BLaER1 treated with 17β-estradiol and CSF1 and Interleukin-3, amounts not matched to agents 10 nM and 100 nM (cell line): ENCODE data around the gene KPNB1.

Experiments used
- H3K27ac ChIP-seq, 11 experiments: shearing (Covaris generic); formaldehyde crosslinking; 2 replicates each; pipeline ENCODE4 v1.8.1; 2022
- H3K27me3 ChIP-seq, 11 experiments: shearing (Covaris generic); formaldehyde crosslinking; 2 replicates each; pipeline ENCODE4 v1.8.1; 2022
- H3K36me3 ChIP-seq, 11 experiments: shearing (Covaris generic); formaldehyde crosslinking; 2 replicates each; pipeline ENCODE4 v1.8.1; 2022
- H3K4me1 ChIP-seq, 10 experiments: shearing (Covaris generic); formaldehyde crosslinking; 2 replicates each; pipeline ENCODE4 v1.8.1; 2022
- H3K4me2 ChIP-seq, 11 experiments: shearing (Covaris generic); formaldehyde crosslinking; 2 replicates each; pipeline ENCODE4 v1.8.1; 2022
- H3K4me3 ChIP-seq, 10 experiments: shearing (Covaris generic); formaldehyde crosslinking; 2 replicates each; pipeline ENCODE4 v1.8.1; 2022
- H3K9ac ChIP-seq, 11 experiments: shearing (Covaris generic); formaldehyde crosslinking; 2 replicates each; pipeline ENCODE4 v1.8.1; 2022
- H3K9me3 ChIP-seq, 11 experiments: shearing (Covaris generic); formaldehyde crosslinking; replicated peaks in 1 of 11; 2 replicates each; pipeline ENCODE4 v1.8.1; 2022
- H4K20me1 ChIP-seq, 11 experiments: shearing (Covaris generic); formaldehyde crosslinking; 2 replicates each; pipeline ENCODE4 v1.8.1; 2022
- Cebpa-rat ChIP-seq, 11 experiments: shearing (Covaris generic); IDR thresholded peaks; 2 replicates each; pipeline ENCODE4 v1.8.1; 2022

The KPNB1 gene

GRCh38 chr17:47649153-47649971 is at the start of gene KPNB1:
KPNB1 (plus strand) TSS chr17:47649919; CDS start chr17:47650245, 326 bp downstream.
- H3K9ac ChIP-seq, result peak within 1 kb of the TSS; percentile 86 to 96 (median 91)
- H3K36me3 ChIP-seq, result peaks cover 31 to 38% (median 36%) of the 10 kb centered on the region in 11 experiments
- TF ChIP-seq Cebpa-rat (IDR thresholded peaks at IDR 0.05), result peak in 6 of 11 experiments; percentile 26 to 85 (median 48); a peak in 5 of 22 replicates

GRCh38 chr17:47603830-47604597 is 45.7 kb upstream of the KPNB1 start:
- peak overlapping the region in 1 of 11 experiments; percentile 29; a peak in 2 of 22 replicates for H3K9ac ChIP-seq
- H3K9me3 ChIP-seq, result no peaks in the 10 kb centered on the region
- H3K4me1 ChIP-seq, result peaks cover 0 to 31% (median 26%) of the 10 kb centered on the region in 10 experiments; a peak in 13 of 20 replicates
- H3K4me3 ChIP-seq, result no peak overlapping the region
- peak overlapping the region in 7 of 11 experiments; percentile 16 to 78 (median 35); a peak in 13 of 22 replicates for H3K4me2 ChIP-seq
- TF ChIP-seq Cebpa-rat (IDR thresholded peaks at IDR 0.05), result no peak
- peaks cover 74 to 99% (median 86%) of the 10 kb centered on the region in 11 experiments for H3K36me3 ChIP-seq
- H3K27me3 ChIP-seq, result no peaks in the 10 kb centered on the region
- peak overlapping the region in 5 of 11 experiments; percentile 2 to 59 (median 34); a peak in 5 of 22 replicates for H3K27ac ChIP-seq
- peaks cover 0 to 11% (median 0%) of the 10 kb centered on the region in 11 experiments; a peak in 3 of 22 replicates for H4K20me1 ChIP-seq

More at GRCh38 chr17:47649153-47649971, at the start of gene KPNB1:
- peaks cover 29 to 38% (median 30%) of the 10 kb centered on the region in 11 experiments for H4K20me1 ChIP-seq
- H3K4me2 ChIP-seq, result peak within 1 kb of the TSS; percentile 79 to 99 (median 92)
- no peaks in the 10 kb centered on the region for H3K27me3 ChIP-seq
- peak within 1 kb of the TSS; percentile 88 to 98 (median 93) for H3K27ac ChIP-seq
- H3K9me3 ChIP-seq, result no peaks in the 10 kb centered on the region
- peaks cover 45 to 81% (median 65%) of the 10 kb centered on the region in 10 experiments for H3K4me1 ChIP-seq
- H3K4me3 ChIP-seq, result peak within 1 kb of the TSS; percentile 67 to 92 (median 78)

- Histone ChIP-seq H3K36me3 (peaks cover 69 to 99% (median 86%) of the 10 kb centered on the region in 11 experiments), H3K27ac (peak overlapping the region in 5 of 11 experiments; percentile 34 to 59 (median 42); a peak in 9 of 22 replicates), H3K27me3 (no peaks in the 10 kb centered on the region), H3K9me3 (no peaks in the 10 kb centered on the region), H3K4me2 (peak overlapping the region in 8 of 11 experiments; percentile 8 to 78 (median 30); a peak in 14 of 22 replicates), H3K4me1 (peaks cover 0 to 31% (median 26%) of the 10 kb centered on the region in 10 experiments; a peak in 13 of 20 replicates), H4K20me1 (peaks cover 0 to 11% (median 0%) of the 10 kb centered on the region in 11 experiments; a peak in 3 of 22 replicates), H3K9ac (peak overlapping the region in 4 of 11 experiments; percentile 11 to 66 (median 46); a peak in 6 of 22 replicates), H3K4me3 (no peak overlapping the region)
- no peak for TF ChIP-seq Cebpa-rat (IDR thresholded peaks at IDR 0.05)
These were observed 45.2 kb upstream of the KPNB1 start for GRCh38 chr17:47604598-47604927.

- H3K27ac ChIP-seq, result peak overlapping the region in 5 of 11 experiments; percentile 34 to 59 (median 42); a peak in 9 of 22 replicates
- peak overlapping the region in 7 of 11 experiments; percentile 16 to 78 (median 35); a peak in 12 of 22 replicates for H3K4me2 ChIP-seq
- H3K4me1 ChIP-seq, result peaks cover 0 to 31% (median 26%) of the 10 kb centered on the region in 10 experiments; a peak in 13 of 20 replicates
- peak overlapping the region in 4 of 11 experiments; percentile 11 to 66 (median 46); a peak in 6 of 22 replicates for H3K9ac ChIP-seq
- no peak overlapping the region for H3K4me3 ChIP-seq
- no peaks in the 10 kb centered on the region for H3K9me3 ChIP-seq
- peaks cover 65 to 97% (median 83%) of the 10 kb centered on the region in 11 experiments for H3K36me3 ChIP-seq
- peaks cover 0 to 11% (median 0%) of the 10 kb centered on the region in 11 experiments; a peak in 3 of 22 replicates for H4K20me1 ChIP-seq
- no peaks in the 10 kb centered on the region for H3K27me3 ChIP-seq
- no peak for TF ChIP-seq Cebpa-rat (IDR thresholded peaks at IDR 0.05)
These were observed 44.7 kb upstream of the KPNB1 start for GRCh38 chr17:47605011-47605410.

- H3K27ac ChIP-seq, result 0 out of 22 replicates have a peak overlapping the region, but pooled peaks of 1 of the 11 experiments have one; percentile 17
- H4K20me1 ChIP-seq, result peaks cover 0 to 11% (median 0%) of the 10 kb centered on the region in 11 experiments; a peak in 3 of 22 replicates
- H3K36me3 ChIP-seq, result peaks cover 53 to 96% (median 71%) of the 10 kb centered on the region in 11 experiments
- H3K27me3 ChIP-seq, result no peaks in the 10 kb centered on the region
- H3K4me1 ChIP-seq, result peaks cover 0 to 38% (median 26%) of the 10 kb centered on the region in 10 experiments; a peak in 13 of 20 replicates
- no peak overlapping the region for H3K4me2 ChIP-seq
- H3K9me3 ChIP-seq, result no peaks in the 10 kb centered on the region
- H3K4me3 ChIP-seq, result no peak overlapping the region
- no peak for TF ChIP-seq Cebpa-rat (IDR thresholded peaks at IDR 0.05)
- H3K9ac ChIP-seq, result no peak overlapping the region
These were observed 42.2 kb upstream of the KPNB1 start for GRCh38 chr17:47607481-47607880.

GRCh38 chr17:47611372-47612350 is 38.1 kb upstream of the KPNB1 start:
- Histone ChIP-seq H3K27ac (no peak overlapping the region), H4K20me1 (peaks cover 0 to 20% (median 0%) of the 10 kb centered on the region in 11 experiments; a peak in 6 of 22 replicates), H3K9me3 (no peaks in the 10 kb centered on the region), H3K4me3 (no peak overlapping the region), H3K36me3 (peaks cover 65 to 96% (median 74%) of the 10 kb centered on the region in 11 experiments), H3K4me2 (no peak overlapping the region), H3K4me1 (peaks cover 0 to 22% (median 4%) of the 10 kb centered on the region in 10 experiments; a peak in 8 of 20 replicates), H3K9ac (no peak overlapping the region), H3K27me3 (no peaks in the 10 kb centered on the region)
- TF ChIP-seq Cebpa-rat (IDR thresholded peaks at IDR 0.05), result no peak

GRCh38 chr17:47615766-47616424 is 33.8 kb upstream of the KPNB1 start:
- peaks cover 0 to 6% (median 0%) of the 10 kb centered on the region in 11 experiments; a peak in 4 of 22 replicates for H3K9me3 ChIP-seq
- H3K9ac ChIP-seq, result peak overlapping the region in 2 of 11 experiments; percentile 5 to 30; a peak in 3 of 22 replicates
- H3K4me2 ChIP-seq, result 0 out of 22 replicates have a peak overlapping the region, but pooled peaks of 1 of the 11 experiments have one; percentile 10
- H3K27ac ChIP-seq, result peak overlapping the region in 2 of 11 experiments; percentile 32 to 38; a peak in 1 of 22 replicates
- H3K4me1 ChIP-seq, result peaks cover 10 to 53% (median 27%) of the 10 kb centered on the region in 10 experiments
- H3K36me3 ChIP-seq, result peaks cover 73 to 97% (median 81%) of the 10 kb centered on the region in 11 experiments
- H4K20me1 ChIP-seq, result peaks cover 0 to 20% (median 0%) of the 10 kb centered on the region in 11 experiments; a peak in 6 of 22 replicates
- TF ChIP-seq Cebpa-rat (IDR thresholded peaks at IDR 0.05), result no peak
- no peaks in the 10 kb centered on the region for H3K27me3 ChIP-seq
- H3K4me3 ChIP-seq, result no peak overlapping the region
